Measurements from ENCODE around the gene SNRK. TPM values are rescaled to one million over a fixed set of nuclear protein-coding genes. Genes with fewer than 3 reads are reported as not detected.
A peak's percentile ranks its signal among the peaks of the same experiment; 100 is the strongest.

SNRK gene, protein sequence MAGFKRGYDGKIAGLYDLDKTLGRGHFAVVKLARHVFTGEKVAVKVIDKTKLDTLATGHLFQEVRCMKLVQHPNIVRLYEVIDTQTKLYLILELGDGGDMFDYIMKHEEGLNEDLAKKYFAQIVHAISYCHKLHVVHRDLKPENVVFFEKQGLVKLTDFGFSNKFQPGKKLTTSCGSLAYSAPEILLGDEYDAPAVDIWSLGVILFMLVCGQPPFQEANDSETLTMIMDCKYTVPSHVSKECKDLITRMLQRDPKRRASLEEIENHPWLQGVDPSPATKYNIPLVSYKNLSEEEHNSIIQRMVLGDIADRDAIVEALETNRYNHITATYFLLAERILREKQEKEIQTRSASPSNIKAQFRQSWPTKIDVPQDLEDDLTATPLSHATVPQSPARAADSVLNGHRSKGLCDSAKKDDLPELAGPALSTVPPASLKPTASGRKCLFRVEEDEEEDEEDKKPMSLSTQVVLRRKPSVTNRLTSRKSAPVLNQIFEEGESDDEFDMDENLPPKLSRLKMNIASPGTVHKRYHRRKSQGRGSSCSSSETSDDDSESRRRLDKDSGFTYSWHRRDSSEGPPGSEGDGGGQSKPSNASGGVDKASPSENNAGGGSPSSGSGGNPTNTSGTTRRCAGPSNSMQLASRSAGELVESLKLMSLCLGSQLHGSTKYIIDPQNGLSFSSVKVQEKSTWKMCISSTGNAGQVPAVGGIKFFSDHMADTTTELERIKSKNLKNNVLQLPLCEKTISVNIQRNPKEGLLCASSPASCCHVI
- total RNA-seq (100 to 1,000 TPM; 215 to 217 TPM), total RNA-seq (44.2 to 552 (median 273) reads per million in 172 experiments)
- 69.4 TPM for polyA plus RNA-seq (2013, experiment 1 of 2)
- polyA plus RNA-seq (2013, experiment 2 of 2) = 84.5 TPM

DNA sequence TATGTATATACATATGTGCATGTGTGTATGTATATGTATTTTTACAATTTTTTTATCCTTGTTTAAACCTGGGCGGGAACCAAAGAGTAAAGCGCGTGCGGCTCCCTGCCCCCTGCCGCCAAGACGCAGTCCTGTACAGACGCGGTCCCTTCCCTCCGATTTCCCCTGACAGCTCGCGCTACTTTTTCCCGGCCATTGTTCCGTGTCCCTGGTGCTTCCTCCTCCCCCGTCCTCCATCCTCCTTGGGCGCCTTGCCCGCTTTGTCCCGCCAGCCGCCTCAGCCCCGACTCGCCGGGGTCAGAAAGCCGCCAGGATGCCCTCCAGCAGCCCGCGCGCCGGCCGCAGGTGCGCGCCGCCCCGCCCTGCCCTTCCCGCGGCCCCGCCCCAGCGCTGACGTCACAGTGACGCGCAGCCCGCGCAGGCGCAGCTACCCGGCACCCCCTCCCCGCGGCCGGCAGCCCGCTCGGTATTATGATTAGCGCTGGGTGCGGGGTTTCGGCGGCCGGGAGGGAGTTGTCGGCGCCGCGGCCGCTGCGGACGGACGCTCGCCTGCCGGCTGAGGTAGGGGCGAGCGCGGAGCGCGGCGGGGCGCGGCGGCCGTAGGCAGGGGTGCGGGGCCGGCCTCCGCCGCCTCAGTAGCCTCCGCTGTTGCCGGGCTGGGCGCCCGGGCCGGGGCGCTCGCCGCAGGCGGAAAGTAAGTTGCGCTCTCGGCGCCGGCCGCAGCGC, at the start of gene SNRK:
SNRK (plus strand) TSS at position 426 of the 726 bp plus-strand sequence. CDS start 16,664 bp downstream, outside the sequence.
- Mint-ChIP-seq H3K36me3 (ENCODE audit: low read depth) (peaks cover 49% of the 10 kb centered on the region), H3K27me3 (peaks cover 4% of the 10 kb centered on the region), H3K9me3 (no peaks in the 10 kb centered on the region), H3K4me1 (ENCODE audit: low read depth) (peaks cover 37% of the 10 kb centered on the region), H3K27ac (peak within 1 kb of the TSS; percentile 100), H3K4me3 (peak within 1 kb of the TSS; percentile 100)
- intact Hi-C loops (cut with DNase I, micrococcal nuclease) = loop anchor here (1.0 to 5.0 kb wide), 10 partner anchors 39 to 216 kb away; partner anchors contain the start of gene POMGNT2 (in 1 of the 2)
- ATAC-seq (ENCODE audit: poor library complexity) (peak; percentile 79), DNase-seq (peak; percentile 84 to 97 (median 92))
- H3K4me3 ChIP-seq (ENCODE audit: low read length) = peak within 1 kb of the TSS; percentile 70
- peak; percentile 56 for TF ChIP-seq CTCF (IDR thresholded peaks at IDR 0.05)
- H3K36me3 ChIP-seq (ENCODE audit: insufficient read depth, low read length) = peaks cover 7% of the 10 kb centered on the region
- ChIA-PET CTCF (interaction anchor here (0.8 to 1.1 kb wide), 3 partner anchors 10 to 124 kb away, joined by 3 to 5 read pairs (median 3); no protein-coding TSS in a partner anchor), POLR2A (interaction anchor here (0.7 to 5.7 kb wide), 27 partner anchors 9 to 217 kb away, joined by 3 to 122 read pairs (median 4); no protein-coding TSS in a partner anchor)
- peak within 1 kb of the TSS; percentile 77 to 81 for H3K27ac ChIP-seq (ENCODE audit: low read depth in 1 of 2, low read length in 2 of 2)
- no peaks in the 10 kb centered on the region for H3K27me3 ChIP-seq (ENCODE audit: control insufficient read depth in 1 of 2, insufficient read depth in 2 of 2, low read length in 2 of 2)
- H3K9me3 ChIP-seq (ENCODE audit: control insufficient read depth in 1 of 2, insufficient read depth in 1 of 2, low read length in 2 of 2) = no peaks in the 10 kb centered on the region
- peaks cover 32% of the 10 kb centered on the region for H3K4me1 ChIP-seq (ENCODE audit: insufficient read depth, low read length)

GRCh38 chr3:43238801-43239200, 47.5 kb upstream of the SNRK start:
- no peak for TF ChIP-seq CTCF (IDR thresholded peaks at IDR 0.05)
- Histone ChIP-seq H3K36me3 (ENCODE audit: insufficient read depth, low read length) (no peaks in the 10 kb centered on the region), H3K27ac (ENCODE audit: low read depth in 1 of 2, low read length in 2 of 2) (no peak overlapping the region), H3K4me3 (ENCODE audit: low read length) (no peak overlapping the region), H3K4me1 (ENCODE audit: insufficient read depth, low read length) (peaks cover 13% of the 10 kb centered on the region), H3K9me3 (ENCODE audit: control insufficient read depth in 1 of 2, insufficient read depth in 1 of 2, low read length in 2 of 2) (no peaks in the 10 kb centered on the region), H3K27me3 (ENCODE audit: control insufficient read depth in 1 of 2, insufficient read depth in 2 of 2, low read length in 2 of 2) (no peaks in the 10 kb centered on the region)
- POLR2A ChIA-PET = interaction anchor here (0.8 to 1.0 kb wide), 2 partner anchors 16 to 58 kb away, joined by 3 read pairs; no protein-coding TSS in a partner anchor
- DNase-seq (no peak), ATAC-seq (ENCODE audit: poor library complexity) (no peak)
- Mint-ChIP-seq H3K4me3 (no peak overlapping the region), H3K27me3 (no peaks in the 10 kb centered on the region), H3K4me1 (ENCODE audit: low read depth) (peaks cover 42% of the 10 kb centered on the region), H3K27ac (no peak overlapping the region), H3K36me3 (ENCODE audit: low read depth) (no peaks in the 10 kb centered on the region), H3K9me3 (no peaks in the 10 kb centered on the region)
- CTCF ChIA-PET = interaction anchor here (1.4 kb wide), 1 partner anchor 15 kb away, joined by 3 read pairs; no protein-coding TSS in a partner anchor
- intact Hi-C loops (cut with DNase I, micrococcal nuclease) = loop anchor here in 1 of 2 experiments (5.0 kb wide), 1 partner anchor 38 kb away; no protein-coding TSS in a partner anchor

Data from CD4-positive, alpha-beta T cell (primary cell).